Neural progenitor cell (in vitro differentiated cells): ENCODE measurements around the gene TNIK.

Experiments
- EZH2 ChIP-seq: fragments of 200-600 bp; sonication (generic); IDR thresholded peaks from 2 replicates; pipeline ENCODE4 v1.6.1; 2017; ENCODE audit warnings: antibody characterized with exemption, mild to moderate bottlenecking, moderate library complexity
- TF ChIP-seq, protein P1 (sequence below): fragments of 200-600 bp; sonication (generic); IDR thresholded peaks from 2 replicates; pipeline ENCODE4 v1.5.1; 2017; ENCODE audit warnings: antibody characterized with exemption, mild to moderate bottlenecking

DNA sequence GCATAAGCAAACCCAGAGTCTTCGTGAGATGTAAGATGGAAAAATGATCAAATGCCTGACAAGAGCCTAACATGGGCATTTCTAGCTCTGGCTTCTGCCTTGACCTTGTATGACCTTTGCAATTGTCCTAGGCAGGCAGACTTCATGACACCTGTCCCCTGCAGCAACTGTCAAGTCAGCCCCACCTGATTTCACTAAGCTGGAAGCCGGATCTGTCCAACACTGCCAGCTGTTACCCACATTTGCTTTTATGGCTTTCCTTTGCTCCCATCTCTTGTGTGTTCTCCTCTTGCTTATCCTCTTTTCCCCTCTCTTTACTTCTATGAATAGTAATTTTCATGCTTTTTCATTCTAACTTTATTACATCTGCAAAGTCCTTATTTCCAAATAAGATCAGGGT is 48.5 kb upstream of the TNIK start:
- TF ChIP-seq, protein P1, sequence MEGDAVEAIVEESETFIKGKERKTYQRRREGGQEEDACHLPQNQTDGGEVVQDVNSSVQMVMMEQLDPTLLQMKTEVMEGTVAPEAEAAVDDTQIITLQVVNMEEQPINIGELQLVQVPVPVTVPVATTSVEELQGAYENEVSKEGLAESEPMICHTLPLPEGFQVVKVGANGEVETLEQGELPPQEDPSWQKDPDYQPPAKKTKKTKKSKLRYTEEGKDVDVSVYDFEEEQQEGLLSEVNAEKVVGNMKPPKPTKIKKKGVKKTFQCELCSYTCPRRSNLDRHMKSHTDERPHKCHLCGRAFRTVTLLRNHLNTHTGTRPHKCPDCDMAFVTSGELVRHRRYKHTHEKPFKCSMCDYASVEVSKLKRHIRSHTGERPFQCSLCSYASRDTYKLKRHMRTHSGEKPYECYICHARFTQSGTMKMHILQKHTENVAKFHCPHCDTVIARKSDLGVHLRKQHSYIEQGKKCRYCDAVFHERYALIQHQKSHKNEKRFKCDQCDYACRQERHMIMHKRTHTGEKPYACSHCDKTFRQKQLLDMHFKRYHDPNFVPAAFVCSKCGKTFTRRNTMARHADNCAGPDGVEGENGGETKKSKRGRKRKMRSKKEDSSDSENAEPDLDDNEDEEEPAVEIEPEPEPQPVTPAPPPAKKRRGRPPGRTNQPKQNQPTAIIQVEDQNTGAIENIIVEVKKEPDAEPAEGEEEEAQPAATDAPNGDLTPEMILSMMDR = no peak
- TF ChIP-seq EZH2 = no peak
